ENCODE results near the gene SAMD15. TPM values are rescaled to one million over a fixed set of nuclear protein-coding genes. Genes with fewer than 3 reads are reported as not detected.

SAMD15 gene
- total RNA-seq, 2 experiments from 2014 or later = 0.34 TPM; not detected in 1

DNA sequence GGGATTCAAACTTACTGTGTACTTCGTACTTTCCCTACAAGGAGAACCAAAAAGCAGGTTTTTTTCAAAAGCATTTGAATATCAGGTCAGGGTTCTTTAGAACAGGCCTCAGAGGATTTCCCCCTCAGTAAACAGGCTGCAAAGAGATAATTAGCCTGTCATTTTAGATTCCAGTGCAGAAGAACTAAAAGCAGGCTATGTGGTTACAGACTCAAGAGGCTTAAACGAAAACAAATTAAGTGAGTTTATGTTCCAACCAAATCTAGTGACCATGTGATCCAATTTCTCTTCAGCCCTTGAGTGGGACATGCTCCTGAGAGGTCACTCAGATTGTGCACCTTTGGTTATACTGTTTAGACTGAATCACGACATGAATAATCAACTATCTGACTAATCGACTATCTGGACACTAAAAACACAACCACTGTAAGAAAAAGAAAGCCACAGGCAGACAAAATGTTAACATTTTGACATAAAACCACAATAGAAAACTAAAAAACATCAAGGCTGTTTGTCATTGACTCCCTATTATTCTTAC is 4.8 kb upstream of the SAMD15 start:
- ATAC-seq (ENCODE audit: poor library complexity) (no peak), DNase-seq (peak in 3 of 14 experiments; percentile 22 to 42 (median 35))
- peaks cover 7% of the 10 kb centered on the region for H3K36me3 Mint-ChIP-seq (ENCODE audit: low read depth)
- TF ChIP-seq, protein P1, sequence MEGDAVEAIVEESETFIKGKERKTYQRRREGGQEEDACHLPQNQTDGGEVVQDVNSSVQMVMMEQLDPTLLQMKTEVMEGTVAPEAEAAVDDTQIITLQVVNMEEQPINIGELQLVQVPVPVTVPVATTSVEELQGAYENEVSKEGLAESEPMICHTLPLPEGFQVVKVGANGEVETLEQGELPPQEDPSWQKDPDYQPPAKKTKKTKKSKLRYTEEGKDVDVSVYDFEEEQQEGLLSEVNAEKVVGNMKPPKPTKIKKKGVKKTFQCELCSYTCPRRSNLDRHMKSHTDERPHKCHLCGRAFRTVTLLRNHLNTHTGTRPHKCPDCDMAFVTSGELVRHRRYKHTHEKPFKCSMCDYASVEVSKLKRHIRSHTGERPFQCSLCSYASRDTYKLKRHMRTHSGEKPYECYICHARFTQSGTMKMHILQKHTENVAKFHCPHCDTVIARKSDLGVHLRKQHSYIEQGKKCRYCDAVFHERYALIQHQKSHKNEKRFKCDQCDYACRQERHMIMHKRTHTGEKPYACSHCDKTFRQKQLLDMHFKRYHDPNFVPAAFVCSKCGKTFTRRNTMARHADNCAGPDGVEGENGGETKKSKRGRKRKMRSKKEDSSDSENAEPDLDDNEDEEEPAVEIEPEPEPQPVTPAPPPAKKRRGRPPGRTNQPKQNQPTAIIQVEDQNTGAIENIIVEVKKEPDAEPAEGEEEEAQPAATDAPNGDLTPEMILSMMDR (IDR thresholded peaks at IDR 0.05) = no peak
- H3K27me3 Mint-ChIP-seq = no peaks in the 10 kb centered on the region
- CTCF ChIA-PET = no interaction called here
- H3K4me1 ChIP-seq (ENCODE audit: insufficient read depth, low read length) = peaks cover 23% of the 10 kb centered on the region
- H3K27ac Mint-ChIP-seq = peak overlapping the region; percentile 65
- no peaks in the 10 kb centered on the region for H3K9me3 Mint-ChIP-seq
- no peaks in the 10 kb centered on the region for H3K36me3 ChIP-seq (ENCODE audit: insufficient read depth, low read length)
- H3K27me3 ChIP-seq (ENCODE audit: control insufficient read depth in 1 of 2, insufficient read depth in 2 of 2, low read length in 2 of 2) = no peaks in the 10 kb centered on the region
- H3K9me3 ChIP-seq (ENCODE audit: control insufficient read depth in 1 of 2, insufficient read depth in 1 of 2, low read length in 2 of 2) = no peaks in the 10 kb centered on the region
- intact Hi-C loops (cut with DNase I, micrococcal nuclease) = loop anchor here in 1 of 2 experiments (10.0 kb wide), 1 partner anchor 422 kb away; no protein-coding TSS in a partner anchor
- peak overlapping the region in 1 of 2 donors; percentile 23 for H3K27ac ChIP-seq (ENCODE audit: low read depth in 1 of 2, low read length in 2 of 2)
- no peak overlapping the region for H3K4me3 ChIP-seq (ENCODE audit: low read length)
- POLR2A ChIA-PET = no interaction called here
- peak overlapping the region; percentile 23 for H3K4me3 Mint-ChIP-seq
- H3K4me1 Mint-ChIP-seq (ENCODE audit: low read depth) = peaks cover 50% of the 10 kb centered on the region

DNA sequence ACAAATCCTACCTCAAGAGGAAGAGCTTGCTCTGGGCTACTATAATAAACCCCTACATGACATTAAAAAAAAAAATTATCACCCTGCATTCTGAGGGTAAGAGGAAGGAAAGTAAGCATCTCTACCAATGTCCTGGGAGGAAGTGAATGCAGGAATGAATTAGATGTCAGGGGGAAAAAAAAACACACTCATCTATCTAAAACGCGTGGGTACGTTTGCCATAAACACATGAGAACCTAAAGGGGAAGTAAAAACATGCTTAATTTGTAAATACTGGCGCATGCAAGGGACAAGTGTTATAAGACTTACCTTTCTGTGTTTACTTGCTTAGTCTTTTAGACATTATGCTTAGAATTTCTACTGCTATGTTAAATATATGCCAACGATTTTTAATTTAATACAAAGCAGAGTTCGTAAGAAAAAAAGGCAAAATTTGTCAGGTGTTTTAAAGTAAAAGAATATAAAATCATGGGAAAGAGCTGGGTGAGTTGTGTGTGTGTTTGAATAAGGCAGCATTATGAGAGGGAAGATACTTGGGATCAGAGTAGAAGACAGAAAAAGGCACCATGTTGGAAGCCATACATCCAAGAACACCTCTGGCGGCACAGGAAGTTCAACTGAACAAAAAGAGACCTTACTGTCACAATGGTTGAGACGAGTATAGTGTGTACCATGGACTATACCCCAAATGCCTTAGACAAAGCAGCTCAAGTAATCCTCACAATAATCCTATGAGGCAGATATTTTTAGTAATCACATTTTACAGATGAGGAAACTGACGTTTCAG is 1.8 kb upstream of the SAMD15 start:
- H3K9me3 Mint-ChIP-seq = no peaks in the 10 kb centered on the region
- ChIA-PET CTCF (interaction anchor here (1.7 kb wide), 1 partner anchor 60 kb away, joined by 4 read pairs; no protein-coding TSS in a partner anchor), POLR2A (no interaction called here)
- no peaks in the 10 kb centered on the region for H3K27me3 ChIP-seq (ENCODE audit: control insufficient read depth in 1 of 2, insufficient read depth in 2 of 2, low read length in 2 of 2)
- H3K4me1 ChIP-seq (ENCODE audit: insufficient read depth, low read length) = peaks cover 21% of the 10 kb centered on the region
- H3K4me3 Mint-ChIP-seq = peak overlapping the region; percentile 95
- H3K27ac Mint-ChIP-seq = peak overlapping the region; percentile 74
- peaks cover 41% of the 10 kb centered on the region for H3K4me1 Mint-ChIP-seq (ENCODE audit: low read depth)
- peaks cover 7% of the 10 kb centered on the region for H3K36me3 Mint-ChIP-seq (ENCODE audit: low read depth)
- intact Hi-C loops (cut with DNase I, micrococcal nuclease) = loop anchor here in 1 of 2 experiments (5.0 to 10.0 kb wide), 6 partner anchors 242 to 563 kb away; partner anchors contain the start of genes ALKBH1, ANGEL1, CIPC and SLIRP
- TF ChIP-seq, protein P1 (IDR thresholded peaks at IDR 0.05) = no peak
- H3K27ac ChIP-seq (ENCODE audit: low read depth in 1 of 2, low read length in 2 of 2) = no peak overlapping the region
- DNase-seq (peak in 1 of 14 experiments; percentile 11), ATAC-seq (ENCODE audit: poor library complexity) (no peak)
- H3K36me3 ChIP-seq (ENCODE audit: insufficient read depth, low read length) = no peaks in the 10 kb centered on the region
- H3K9me3 ChIP-seq (ENCODE audit: control insufficient read depth in 1 of 2, insufficient read depth in 1 of 2, low read length in 2 of 2) = no peaks in the 10 kb centered on the region
- H3K27me3 Mint-ChIP-seq = no peaks in the 10 kb centered on the region
- peak overlapping the region; percentile 78 for H3K4me3 ChIP-seq (ENCODE audit: low read length)

DNA sequence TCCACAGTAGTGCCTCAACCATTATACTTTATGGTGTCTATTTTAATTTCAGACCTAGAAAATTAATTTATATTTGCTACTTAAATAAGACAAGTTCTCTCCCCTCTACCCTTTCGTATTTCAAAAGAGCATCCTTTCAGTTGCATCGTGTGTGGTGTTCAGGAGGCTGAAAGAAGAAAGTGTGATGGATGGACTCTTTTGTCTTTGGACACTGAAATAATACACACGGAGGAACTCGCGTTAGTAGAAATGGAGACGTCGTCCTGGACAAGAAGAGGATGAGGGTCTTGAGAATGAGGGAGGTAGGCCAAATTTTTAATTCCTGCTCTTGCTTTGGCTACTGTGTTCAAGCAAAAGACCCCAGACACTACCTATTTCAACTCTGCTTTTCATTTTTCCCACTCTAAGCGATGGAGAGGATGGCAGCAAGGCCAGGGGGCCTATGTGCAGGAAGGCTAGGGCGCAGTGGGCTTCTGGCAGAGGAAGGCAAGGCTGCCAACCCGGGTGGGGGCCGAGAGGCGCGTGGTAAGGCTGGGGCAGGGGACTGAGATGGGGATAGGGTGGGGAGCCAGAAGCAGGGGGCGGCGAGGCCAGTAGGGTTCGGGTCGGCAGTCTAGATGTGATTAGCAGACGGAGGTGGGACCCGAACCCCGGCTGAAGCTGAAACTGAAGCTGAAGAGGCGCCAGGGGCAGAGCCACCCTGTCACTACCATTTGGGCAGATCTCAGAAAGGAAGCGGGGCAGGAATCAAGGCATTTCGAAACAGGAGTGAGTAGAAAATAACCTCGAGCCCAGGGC is 1.0 kb upstream of the SAMD15 start:
- peaks cover 21% of the 10 kb centered on the region for H3K4me1 ChIP-seq (ENCODE audit: insufficient read depth, low read length)
- no peaks in the 10 kb centered on the region for H3K27me3 ChIP-seq (ENCODE audit: control insufficient read depth in 1 of 2, insufficient read depth in 2 of 2, low read length in 2 of 2)
- H3K4me3 Mint-ChIP-seq = peak overlapping the region; percentile 95
- DNase-seq = peak in 8 of 14 experiments; percentile 8 to 41 (median 17)
- peak overlapping the region in 1 of 2 donors; percentile 67 for H3K27ac ChIP-seq (ENCODE audit: low read depth in 1 of 2, low read length in 2 of 2)
- ChIA-PET POLR2A (interaction anchor here (1.1 to 1.9 kb wide), 6 partner anchors 55 to 384 kb away, joined by 3 to 30 read pairs (median 4); partner anchors contain the start of genes AHSA1, ALKBH1, GSTZ1 and POMT2), CTCF (interaction anchor here (1.0 to 1.9 kb wide), 3 partner anchors 55 to 276 kb away, joined by 4 to 6 read pairs (median 4); partner anchors contain the start of genes GSTZ1 and POMT2)
- H3K27ac Mint-ChIP-seq = peak overlapping the region; percentile 74
- peaks cover 7% of the 10 kb centered on the region for H3K36me3 Mint-ChIP-seq (ENCODE audit: low read depth)
- no peaks in the 10 kb centered on the region for H3K9me3 ChIP-seq (ENCODE audit: control insufficient read depth in 1 of 2, insufficient read depth in 1 of 2, low read length in 2 of 2)
- intact Hi-C loops (cut with DNase I, micrococcal nuclease) = loop anchor here (2.0 to 10.0 kb wide), 7 partner anchors 55 to 564 kb away; partner anchors contain the start of genes ALKBH1 (in 1 of the 2), ANGEL1 (in 1 of the 2), CIPC (in 1 of the 2) and GSTZ1 (in 1 of the 2)
- H3K36me3 ChIP-seq (ENCODE audit: insufficient read depth, low read length) = no peaks in the 10 kb centered on the region
- peaks cover 41% of the 10 kb centered on the region for H3K4me1 Mint-ChIP-seq (ENCODE audit: low read depth)
- ATAC-seq (ENCODE audit: poor library complexity) = peak; percentile 2
- H3K27me3 Mint-ChIP-seq = no peaks in the 10 kb centered on the region
- H3K9me3 Mint-ChIP-seq = no peaks in the 10 kb centered on the region
- TF ChIP-seq, protein P1 (IDR thresholded peaks at IDR 0.05) = no peak
- peak overlapping the region; percentile 78 for H3K4me3 ChIP-seq (ENCODE audit: low read length)
